IMR-90 (cell line): ENCODE measurements around the gene TRIM4. TPM values are rescaled to one million over a fixed set of nuclear protein-coding genes. Genes with fewer than 3 reads are reported as not detected.

Experiments
- ATAC-seq: fragments of 200-7000 bp; cut with Tn5 transposase; 2 replicates; pipeline ENCODE4 v1.9.1; 2020; ENCODE audit warnings: low read depth, mild to moderate bottlenecking, moderate library complexity
- BruUV-seq: library from RNA; stranded (reverse); fragments of 400-500 nt; replicated peaks from 2 replicates; lab custom pipeline; 2021; lab: Mats Ljungman, UMichigan
- CTCF ChIA-PET: fragments of 300-600 bp; formaldehyde crosslinking; extraction: SDS; loops from one replicate; lab custom pipeline; 2021; ENCODE audit warnings: antibody characterized with exemption; lab: Yijun Ruan, JAX
- POLR2A ChIA-PET: fragments of 300-600 bp; sonication (Branson Sonifier 250); formaldehyde crosslinking; loops from one replicate; lab custom pipeline; 2022; ENCODE audit warnings: antibody characterized with exemption; ENCODE audit not compliant: unreplicated experiment; lab: Charles Lee
- DNase-seq: peaks from one replicate; pipeline ENCODE4 v3.0.0; 2013
- H2AFZ ChIP-seq: replicated peaks from 2 replicates; pipeline ENCODE3; 2013; ENCODE audit warnings: low read length, mild to moderate bottlenecking; ENCODE audit not compliant: poor library complexity
- H2AK5ac ChIP-seq: 2 replicates; pipeline ENCODE4 v1.6.1; 2013; ENCODE audit warnings: low read depth, low read length, inconsistent platforms
- H2AK9ac ChIP-seq: replicated peaks from 2 replicates; pipeline ENCODE3; 2013; ENCODE audit warnings: mild to moderate bottlenecking, low read depth, low read length, moderate library complexity; ENCODE audit not compliant: poor library complexity
- H2BK120ac ChIP-seq: 2 replicates; pipeline ENCODE4 v1.6.1; 2013; ENCODE audit warnings: low read depth, low read length, inconsistent platforms
- H2BK15ac ChIP-seq: 3 replicates; pipeline ENCODE4 v1.6.1; 2013; ENCODE audit warnings: low read depth, low read length, inconsistent platforms
- H2BK20ac ChIP-seq: 2 replicates; pipeline ENCODE4 v1.6.1; 2013; ENCODE audit warnings: low read depth, mild to moderate bottlenecking, inconsistent platforms, low read length, moderate library complexity
- H2BK5ac ChIP-seq: 2 replicates; pipeline ENCODE4 v1.6.1; 2013; ENCODE audit warnings: mild to moderate bottlenecking, low read depth, low read length, inconsistent platforms; ENCODE audit not compliant: poor library complexity, severe bottlenecking
- H3K14ac ChIP-seq: replicated peaks from 2 replicates; pipeline ENCODE4 v1.6.1; 2013; ENCODE audit warnings: low read depth, low read length, inconsistent platforms
- H3K18ac ChIP-seq: 2 replicates; pipeline ENCODE4 v1.6.1; 2013; ENCODE audit warnings: low read depth, low read length, control low read depth
- H3K23ac ChIP-seq: 2 replicates; pipeline ENCODE4 v1.6.1; 2013; ENCODE audit warnings: low read depth, low read length, inconsistent platforms
- H3K27ac ChIP-seq: 2 replicates; pipeline ENCODE4 v1.5.1; 2013; ENCODE audit warnings: mild to moderate bottlenecking, control low read depth, low read length; ENCODE audit not compliant: insufficient read depth
- H3K27me3 ChIP-seq: 2 replicates; pipeline ENCODE4 v1.6.1; 2013; ENCODE audit warnings: low read length; ENCODE audit not compliant: control insufficient read depth, insufficient read depth
- H3K36me3 ChIP-seq: 2 replicates; pipeline ENCODE4 v1.6.1; 2013; ENCODE audit warnings: low read length, mixed read lengths; ENCODE audit not compliant: control insufficient read depth, insufficient read depth
- H3K4ac ChIP-seq: 2 replicates; pipeline ENCODE4 v1.6.1; 2013; ENCODE audit warnings: low read depth, low read length, inconsistent platforms
- H3K4me1 ChIP-seq: 2 replicates; pipeline ENCODE4 v1.6.1; 2013; ENCODE audit warnings: low read length, mixed read lengths; ENCODE audit not compliant: control insufficient read depth, insufficient read depth
- H3K4me2 ChIP-seq: 2 replicates; pipeline ENCODE4 v1.6.1; 2013; ENCODE audit warnings: low read depth, mild to moderate bottlenecking, control low read depth, low read length, moderate library complexity
- H3K4me3 ChIP-seq: 2 replicates; pipeline ENCODE4 v1.5.1; 2013; ENCODE audit warnings: low read depth, mild to moderate bottlenecking, control low read depth, low read length, moderate library complexity; ENCODE audit not compliant: insufficient read depth
- H3K56ac ChIP-seq: 2 replicates; pipeline ENCODE4 v1.6.1; 2013; ENCODE audit warnings: low read length, inconsistent platforms; ENCODE audit not compliant: insufficient read depth; ENCODE audit errors: extremely low read depth
- H3K79me1 ChIP-seq, 2 experiments: 2 replicates each; pipeline ENCODE4 v1.6.1; 2013; ENCODE audit warnings: low read length in 2 of 2, inconsistent platforms in 1 of 2, low read depth in 1 of 2
- H3K9ac ChIP-seq: 2 replicates; pipeline ENCODE4 v1.6.1; 2013; ENCODE audit warnings: low read depth, low read length, control low read depth
- H3K9me1 ChIP-seq: 2 replicates; pipeline ENCODE4 v1.6.1; 2013; ENCODE audit warnings: low read length, inconsistent platforms; ENCODE audit not compliant: insufficient read depth
- H3K9me3 ChIP-seq: 2 replicates; pipeline ENCODE4 v1.6.1; 2013; ENCODE audit warnings: low read length; ENCODE audit not compliant: control insufficient read depth, insufficient read depth
- H4K20me1 ChIP-seq: 2 replicates; pipeline ENCODE4 v1.6.1; 2013; ENCODE audit warnings: low read length, inconsistent platforms; ENCODE audit not compliant: insufficient read depth
- H4K5ac ChIP-seq: 2 replicates; pipeline ENCODE4 v1.6.1; 2013; ENCODE audit warnings: mild to moderate bottlenecking, low read depth, low read length, control low read depth
- H4K8ac ChIP-seq, 2 experiments: 2 replicates each; pipeline ENCODE4 v1.6.1; 2013; ENCODE audit warnings: low read depth in 2 of 2, low read length in 2 of 2, control low read depth in 1 of 2, inconsistent platforms in 1 of 2
- H4K91ac ChIP-seq: 2 replicates; pipeline ENCODE4 v1.6.1; 2013; ENCODE audit warnings: low read depth, low read length, inconsistent platforms; ENCODE audit not compliant: insufficient read depth
- BHLHE40 ChIP-seq: fragments of 150-350 bp; IDR thresholded peaks from 2 replicates; pipeline ENCODE4 v1.6.1; 2016; ENCODE audit warnings: mild to moderate bottlenecking, low read depth, low read length
- CEBPB ChIP-seq: IDR thresholded peaks from 2 replicates; pipeline ENCODE4 v1.6.1; 2012; ENCODE audit warnings: low read depth, low read length, improper control_type of control experiment
- CHD1 ChIP-seq: IDR thresholded peaks from 2 replicates; pipeline ENCODE4 v1.6.1; 2012; ENCODE audit warnings: low read depth, low read length, improper control_type of control experiment
- FOS ChIP-seq: fragments of 150-350 bp; IDR thresholded peaks from 2 replicates; pipeline ENCODE4 v1.6.1; 2016; ENCODE audit warnings: low read depth, low read length
- MAFK ChIP-seq: IDR thresholded peaks from 2 replicates; pipeline ENCODE4 v1.6.1; 2012; ENCODE audit warnings: low read depth, low read length, improper control_type of control experiment
- MAZ ChIP-seq: IDR thresholded peaks from 2 replicates; pipeline ENCODE4 v1.6.1; 2012; ENCODE audit warnings: low read depth, mild to moderate bottlenecking, low read length, improper control_type of control experiment, moderate library complexity, borderline replicate concordance
- MXI1 ChIP-seq: IDR thresholded peaks from 2 replicates; pipeline ENCODE4 v1.6.1; 2012; ENCODE audit warnings: low read depth, mild to moderate bottlenecking, low read length, moderate library complexity, borderline replicate concordance
- NFE2L2 ChIP-seq: fragments of 150-350 bp; IDR thresholded peaks from 2 replicates; pipeline ENCODE4 v1.6.1; 2016; ENCODE audit warnings: low read depth, mild to moderate bottlenecking, low read length
- RAD21 ChIP-seq: IDR thresholded peaks from 2 replicates; pipeline ENCODE4 v1.6.1; 2012; ENCODE audit warnings: low read length, improper control_type of control experiment
- RCOR1 ChIP-seq: IDR thresholded peaks from 2 replicates; pipeline ENCODE4 v1.6.1; 2012; ENCODE audit warnings: mild to moderate bottlenecking, low read length, improper control_type of control experiment; ENCODE audit not compliant: insufficient replicate concordance
- RFX5 ChIP-seq: IDR thresholded peaks from 2 replicates; pipeline ENCODE4 v1.8.0; 2012; ENCODE audit warnings: low read depth, mild to moderate bottlenecking, low read length, moderate library complexity
- USF2 ChIP-seq: fragments of 150-350 bp; IDR thresholded peaks from 2 replicates; pipeline ENCODE4 v1.6.1; 2017; ENCODE audit warnings: mild to moderate bottlenecking, antibody characterized with exemption, low read length, low read depth
- WGBS, 2 experiments: methylation state at CpG; one replicate each; pipeline versions ENCODE4 v1.1.5 to v1.1.7; 2013; ENCODE audit warnings: missing lambda C conversion rate in 2 of 2; ENCODE audit not compliant: insufficient read length in 1 of 2; ENCODE audit errors: extremely low coverage in 2 of 2; 5-methylcytosine and 5-hydroxymethylcytosine counted together
- dilution Hi-C: fragments of 300-500 bp; cut with HindIII; formaldehyde crosslinking; loops from one replicate; pipeline ENCODE4 v1.14.3; 2018; ENCODE audit warnings: low sequenced_read_pairs; ENCODE audit not compliant: unreplicated experiment
- in situ Hi-C: fragments of 300-500 bp; cut with MboI; formaldehyde crosslinking; loops from 3 replicates; pipeline ENCODE4 v1.14.3; 2019; ENCODE audit warnings: low sequenced_read_pairs, inconsistent platforms, mixed read lengths
- intact Hi-C: fragments of 100-400 bp; cut with micrococcal nuclease; formaldehyde crosslinking; loops from 2 replicates; pipeline ENCODE4 v1.10.0; 2022
- polyA plus RNA-seq, 3 experiments: library from polyadenylated mRNA; depleted of rRNA; stranded (reverse); fragments of >200 nt; gene quantifications; 2 replicates each; pipeline ENCODE4 v1.2.3, GENCODE V29; 2012; ENCODE audit warnings: low replicate concordance in 1 of 3
- total RNA-seq: library from RNA; depleted of rRNA; stranded (reverse); fragments of >200 nt; gene quantifications from 2 replicates; pipeline ENCODE4 v1.2.3, GENCODE V29; 2012
- TF ChIP-seq, protein P1 (sequence below): fragments of 150-350 bp; IDR thresholded peaks from 2 replicates; pipeline ENCODE4 v1.6.1; 2016; ENCODE audit warnings: low read depth, mild to moderate bottlenecking, low read length, moderate library complexity, borderline replicate concordance
- TF ChIP-seq, protein P2 (sequence below): conservative IDR thresholded peaks from 2 replicates; pipeline ENCODE4 v1.5.1; 2012; ENCODE audit warnings: mild to moderate bottlenecking, low read depth, low read length, improper control_type of control experiment

TRIM4 gene
- total and polyA plus RNA-seq, 2 of the 4 experiments (the other 2 are of a cell fraction) = 10.6 to 13.4 TPM

DNA sequence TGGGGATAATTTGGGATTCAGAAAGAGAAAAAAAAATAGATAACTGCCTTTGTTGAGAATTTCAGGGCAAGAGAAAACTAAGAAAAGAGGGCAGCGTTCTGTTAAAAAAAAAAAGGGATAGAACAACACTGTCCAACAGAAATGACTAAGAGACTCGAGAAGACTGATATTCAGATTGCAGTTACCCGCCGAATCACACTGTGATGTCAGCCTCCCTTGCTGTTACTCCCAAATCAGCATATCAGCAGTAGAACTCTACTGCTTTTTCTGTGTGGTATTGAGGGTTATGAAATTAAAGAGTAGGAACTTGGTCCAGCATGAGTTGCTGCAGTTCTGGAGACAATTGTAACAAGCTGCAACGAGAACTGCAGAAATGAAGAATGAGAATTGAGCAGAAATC, 8.2 kb upstream of the TRIM4 start:
- POLR2A ChIA-PET = no interaction called here

More for the DNA sequence above, 8.2 kb upstream of the TRIM4 start:
- no peak overlapping the region for H3K56ac ChIP-seq
- TF ChIP-seq NFE2L2 (no peak), RFX5 (no peak), MAFK (no peak), MAZ (no peak), CEBPB (no peak), RAD21 (no peak), FOS (no peak), USF2 (no peak), MXI1 (no peak), RCOR1 (no peak), CHD1 (no peak), BHLHE40 (no peak)
- TF ChIP-seq, protein P1, sequence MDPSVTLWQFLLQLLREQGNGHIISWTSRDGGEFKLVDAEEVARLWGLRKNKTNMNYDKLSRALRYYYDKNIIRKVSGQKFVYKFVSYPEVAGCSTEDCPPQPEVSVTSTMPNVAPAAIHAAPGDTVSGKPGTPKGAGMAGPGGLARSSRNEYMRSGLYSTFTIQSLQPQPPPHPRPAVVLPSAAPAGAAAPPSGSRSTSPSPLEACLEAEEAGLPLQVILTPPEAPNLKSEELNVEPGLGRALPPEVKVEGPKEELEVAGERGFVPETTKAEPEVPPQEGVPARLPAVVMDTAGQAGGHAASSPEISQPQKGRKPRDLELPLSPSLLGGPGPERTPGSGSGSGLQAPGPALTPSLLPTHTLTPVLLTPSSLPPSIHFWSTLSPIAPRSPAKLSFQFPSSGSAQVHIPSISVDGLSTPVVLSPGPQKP = no peak
- TF ChIP-seq, protein P2, sequence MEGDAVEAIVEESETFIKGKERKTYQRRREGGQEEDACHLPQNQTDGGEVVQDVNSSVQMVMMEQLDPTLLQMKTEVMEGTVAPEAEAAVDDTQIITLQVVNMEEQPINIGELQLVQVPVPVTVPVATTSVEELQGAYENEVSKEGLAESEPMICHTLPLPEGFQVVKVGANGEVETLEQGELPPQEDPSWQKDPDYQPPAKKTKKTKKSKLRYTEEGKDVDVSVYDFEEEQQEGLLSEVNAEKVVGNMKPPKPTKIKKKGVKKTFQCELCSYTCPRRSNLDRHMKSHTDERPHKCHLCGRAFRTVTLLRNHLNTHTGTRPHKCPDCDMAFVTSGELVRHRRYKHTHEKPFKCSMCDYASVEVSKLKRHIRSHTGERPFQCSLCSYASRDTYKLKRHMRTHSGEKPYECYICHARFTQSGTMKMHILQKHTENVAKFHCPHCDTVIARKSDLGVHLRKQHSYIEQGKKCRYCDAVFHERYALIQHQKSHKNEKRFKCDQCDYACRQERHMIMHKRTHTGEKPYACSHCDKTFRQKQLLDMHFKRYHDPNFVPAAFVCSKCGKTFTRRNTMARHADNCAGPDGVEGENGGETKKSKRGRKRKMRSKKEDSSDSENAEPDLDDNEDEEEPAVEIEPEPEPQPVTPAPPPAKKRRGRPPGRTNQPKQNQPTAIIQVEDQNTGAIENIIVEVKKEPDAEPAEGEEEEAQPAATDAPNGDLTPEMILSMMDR = no peak
- H3K23ac ChIP-seq = no peak overlapping the region
- no peaks in the 10 kb centered on the region for H3K79me1 ChIP-seq
- DNase-seq (no peak), ATAC-seq (no peak)
- no peak overlapping the region for H3K4ac ChIP-seq
- H2BK120ac ChIP-seq = no peak overlapping the region
- H4K5ac ChIP-seq = no peak overlapping the region
- H3K4me3 ChIP-seq = no peak overlapping the region
- H3K18ac ChIP-seq = no peak overlapping the region
- H4K8ac ChIP-seq = no peak overlapping the region
- no TSS peak for BruUV-seq
- H2BK20ac ChIP-seq = no peak overlapping the region
- H4K20me1 ChIP-seq = no peaks in the 10 kb centered on the region
- H3K4me2 ChIP-seq = no peak overlapping the region
- no peak overlapping the region for H3K27ac ChIP-seq
- H3K9me3 ChIP-seq = no peaks in the 10 kb centered on the region
- no peaks in the 10 kb centered on the region for H3K36me3 ChIP-seq
- no peak overlapping the region for H2BK5ac ChIP-seq
- H3K27me3 ChIP-seq = peaks cover 13% of the 10 kb centered on the region
- no peak overlapping the region for H2AFZ ChIP-seq
- H2AK5ac ChIP-seq = no peak overlapping the region
- no peaks in the 10 kb centered on the region for H3K9me1 ChIP-seq
- intact Hi-C loops (loop anchor here (10.0 kb wide), 1 partner anchor 127 kb away; no protein-coding TSS in a partner anchor), dilution Hi-C loops (no loop called here), in situ Hi-C loops (no loop called here)
- H4K91ac ChIP-seq = no peak overlapping the region
- no peak overlapping the region for H3K9ac ChIP-seq
- no peak overlapping the region for H2AK9ac ChIP-seq
- CTCF ChIA-PET = no interaction called here
- WGBS, 2 experiments = 78% methylated on average over 2 of the region's 5 CpGs; no CpG with 5 or more reads in 1 of the 2 experiments
- no peak overlapping the region for H2BK15ac ChIP-seq
- no peak overlapping the region for H3K14ac ChIP-seq
- no peaks in the 10 kb centered on the region for H3K4me1 ChIP-seq
